ENCODE results near the gene KAZALD1.

The KAZALD1 gene, protein sequence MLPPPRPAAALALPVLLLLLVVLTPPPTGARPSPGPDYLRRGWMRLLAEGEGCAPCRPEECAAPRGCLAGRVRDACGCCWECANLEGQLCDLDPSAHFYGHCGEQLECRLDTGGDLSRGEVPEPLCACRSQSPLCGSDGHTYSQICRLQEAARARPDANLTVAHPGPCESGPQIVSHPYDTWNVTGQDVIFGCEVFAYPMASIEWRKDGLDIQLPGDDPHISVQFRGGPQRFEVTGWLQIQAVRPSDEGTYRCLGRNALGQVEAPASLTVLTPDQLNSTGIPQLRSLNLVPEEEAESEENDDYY

DNA sequence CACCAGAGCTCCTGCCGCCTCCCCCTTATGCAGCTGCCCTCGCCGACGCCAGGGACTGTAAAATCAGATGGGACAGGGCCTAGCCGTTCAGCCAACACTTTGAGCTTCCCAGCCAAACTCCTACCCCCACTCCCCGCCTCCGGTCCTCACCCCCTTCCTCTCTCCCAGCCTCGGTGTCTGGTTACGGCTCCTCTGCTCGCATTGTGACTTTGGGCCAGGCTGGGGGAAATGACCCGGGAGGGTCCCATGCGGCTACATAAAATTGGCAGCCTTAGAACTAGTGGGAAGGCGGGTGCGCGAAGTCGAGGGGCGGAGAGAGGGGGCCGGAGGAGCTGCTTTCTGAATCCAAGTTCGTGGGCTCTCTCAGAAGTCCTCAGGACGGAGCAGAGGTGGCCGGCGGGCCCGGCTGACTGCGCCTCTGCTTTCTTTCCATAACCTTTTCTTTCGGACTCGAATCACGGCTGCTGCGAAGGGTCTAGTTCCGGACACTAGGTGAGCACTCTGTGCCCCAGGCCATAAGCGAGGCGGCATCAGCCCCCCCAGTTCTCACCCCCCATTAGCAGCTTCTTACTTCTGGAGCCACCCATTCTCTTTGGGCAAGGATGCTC is at the start of gene KAZALD1:
Gene KAZALD1, plus strand, starts transcription at position 366 of the 608 bp plus-strand sequence. CDS start 604 bp downstream, outside the sequence.
- peak within 1 kb of the TSS; percentile 98 for H3K27ac ChIP-seq
- in situ Hi-C loops (cut with HindIII; ENCODE audit: low pct_ligation_motif_present, low sequenced_read_pairs), result no loop called here
- no peaks in the 10 kb centered on the region for H3K36me3 ChIP-seq (replicated peaks)
- H3K27me3 ChIP-seq (replicated peaks), result no peaks in the 10 kb centered on the region
- H3K4me3 ChIP-seq (ENCODE audit: low read depth, low read length), result peak within 1 kb of the TSS; percentile 97
- no peak for DNase-seq
- no peak for TF ChIP-seq CTCF (IDR thresholded peaks at IDR 0.05; ENCODE audit: low read depth, low read length, missing control alignments)

- H3K36me3 ChIP-seq (replicated peaks), result no peaks in the 10 kb centered on the region
- in situ Hi-C loops (cut with HindIII; ENCODE audit: low pct_ligation_motif_present, low sequenced_read_pairs), result no loop called here
- DNase-seq, result peak; percentile 94
- H3K27me3 ChIP-seq (replicated peaks), result no peaks in the 10 kb centered on the region
- no peak overlapping the region for H3K4me3 ChIP-seq (ENCODE audit: low read depth, low read length)
- peak; percentile 78 for TF ChIP-seq CTCF (IDR thresholded peaks at IDR 0.05; ENCODE audit: low read depth, low read length, missing control alignments)
- peak overlapping the region; percentile 3 for H3K27ac ChIP-seq
These were observed 49.0 kb upstream of the KAZALD1 start for GRCh38 chr10:101012525-101013364.

DNA sequence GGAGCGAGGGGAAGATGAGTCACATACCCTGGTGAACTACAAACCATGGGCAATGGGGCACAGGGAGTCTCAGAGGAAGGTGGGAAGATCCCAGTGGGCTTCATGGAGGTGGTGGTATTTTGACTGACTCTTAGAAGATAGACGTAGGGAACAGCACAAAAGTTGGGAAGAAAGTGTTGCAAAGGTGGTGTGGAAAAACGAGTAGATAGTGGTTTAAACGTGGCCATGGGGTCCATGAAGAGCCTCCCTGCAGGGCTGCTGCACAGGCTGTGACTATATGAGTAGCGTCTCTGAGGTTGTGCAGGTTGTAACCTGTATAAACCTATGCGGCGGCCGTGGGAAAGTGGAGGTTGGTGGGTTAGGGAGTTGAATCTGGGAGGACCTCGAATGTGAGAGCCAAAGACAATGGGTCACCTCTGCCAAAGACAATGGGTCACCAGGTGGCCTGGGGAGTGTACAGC is 48.4 kb upstream of the KAZALD1 start:
- Histone ChIP-seq H3K36me3 (replicated peaks) (no peaks in the 10 kb centered on the region), H3K4me3 (ENCODE audit: low read depth, low read length) (no peak overlapping the region), H3K27ac (peak overlapping the region; percentile 3), H3K27me3 (replicated peaks) (no peaks in the 10 kb centered on the region)
- TF ChIP-seq CTCF (IDR thresholded peaks at IDR 0.05; ENCODE audit: low read depth, low read length, missing control alignments), result no peak
- in situ Hi-C loops (cut with HindIII; ENCODE audit: low pct_ligation_motif_present, low sequenced_read_pairs), result no loop called here
- DNase-seq, result no peak

- Histone ChIP-seq H3K27me3 (replicated peaks) (no peaks in the 10 kb centered on the region), H3K27ac (no peak overlapping the region), H3K36me3 (replicated peaks) (no peaks in the 10 kb centered on the region), H3K4me3 (ENCODE audit: low read depth, low read length) (no peak overlapping the region)
- DNase-seq, result peak; percentile 69
- in situ Hi-C loops (cut with HindIII; ENCODE audit: low pct_ligation_motif_present, low sequenced_read_pairs), result no loop called here
- peak; percentile 97 for TF ChIP-seq CTCF (IDR thresholded peaks at IDR 0.05; ENCODE audit: low read depth, low read length, missing control alignments)
These were observed 47.4 kb upstream of the KAZALD1 start for GRCh38 chr10:101014230-101014884.

GRCh38 chr10:101014966-101015581 is 46.7 kb upstream of the KAZALD1 start:
- peak; percentile 94 for DNase-seq
- H3K27me3 ChIP-seq (replicated peaks), result no peaks in the 10 kb centered on the region
- no peak overlapping the region for H3K4me3 ChIP-seq (ENCODE audit: low read depth, low read length)
- no peak for TF ChIP-seq CTCF (IDR thresholded peaks at IDR 0.05; ENCODE audit: low read depth, low read length, missing control alignments)
- H3K36me3 ChIP-seq (replicated peaks), result no peaks in the 10 kb centered on the region
- peak overlapping the region; percentile 27 for H3K27ac ChIP-seq
- in situ Hi-C loops (cut with HindIII; ENCODE audit: low pct_ligation_motif_present, low sequenced_read_pairs), result no loop called here

All from brain microvascular endothelial cell (primary cell).